ENCODE data around the gene ADAMTSL2.

ADAMTSL2 gene

DNA sequence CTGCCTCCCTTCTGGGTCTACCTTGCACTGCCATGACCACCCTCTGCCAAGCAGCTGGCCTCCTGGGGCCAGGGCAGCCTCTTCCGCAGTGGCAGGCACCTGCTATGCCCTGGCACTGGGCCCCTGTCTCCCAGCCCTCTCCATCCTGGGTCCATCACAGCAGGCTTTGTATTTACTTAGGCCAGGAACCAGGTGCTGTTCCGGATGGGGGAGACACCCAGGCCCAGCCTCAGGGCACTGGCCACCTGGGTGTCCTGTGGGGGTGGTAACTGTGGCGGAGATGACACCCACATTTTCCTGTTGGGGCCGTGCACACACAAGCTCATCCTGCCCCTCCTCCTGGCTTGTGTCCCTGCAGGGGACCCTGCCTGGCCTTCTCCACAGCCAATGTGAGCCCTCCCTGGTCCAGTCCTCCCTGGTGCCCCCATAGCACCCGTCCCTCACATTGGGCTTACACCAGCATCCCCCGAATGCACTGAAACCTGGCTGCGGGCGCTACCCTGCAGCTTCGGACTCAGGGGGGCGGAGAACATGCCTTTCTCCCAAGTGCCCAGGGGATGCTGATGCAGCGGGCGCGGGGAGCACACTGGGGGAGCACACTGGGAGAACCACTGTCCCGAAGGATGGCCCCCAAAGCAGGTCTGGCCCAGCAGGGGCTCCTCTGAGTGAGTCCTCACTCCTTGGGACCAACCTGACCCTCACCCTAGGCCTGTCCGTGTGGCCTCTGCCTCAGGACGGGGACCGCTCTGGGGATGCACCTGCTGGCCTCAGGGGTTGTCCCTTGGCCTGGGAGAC, 56.8 kb downstream of the ADAMTSL2 start:
- no peak for TF ChIP-seq TAF1 (IDR thresholded peaks at IDR 0.05; ENCODE audit: low read depth)
- no peak for TF ChIP-seq RAD21 (IDR thresholded peaks at IDR 0.05; ENCODE audit: low read depth)
- no peak for TF ChIP-seq TEAD4 (IDR thresholded peaks at IDR 0.05)
- TF ChIP-seq, protein P1, sequence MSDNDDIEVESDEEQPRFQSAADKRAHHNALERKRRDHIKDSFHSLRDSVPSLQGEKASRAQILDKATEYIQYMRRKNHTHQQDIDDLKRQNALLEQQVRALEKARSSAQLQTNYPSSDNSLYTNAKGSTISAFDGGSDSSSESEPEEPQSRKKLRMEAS (IDR thresholded peaks at IDR 0.05) = no peak
- TF ChIP-seq ZBTB7A (IDR thresholded peaks at IDR 0.05; ENCODE audit: low read depth) = no peak
- TF ChIP-seq TCF12 (IDR thresholded peaks at IDR 0.05; ENCODE audit: low read depth) = no peak

GRCh38 chr9:133591985-133592384, 57.5 kb downstream of the ADAMTSL2 start:
- no peak for TF ChIP-seq TAF1 (IDR thresholded peaks at IDR 0.05; ENCODE audit: low read depth)
- TF ChIP-seq RAD21 (IDR thresholded peaks at IDR 0.05; ENCODE audit: low read depth) = no peak
- TF ChIP-seq FOXM1 (IDR thresholded peaks at IDR 0.05; ENCODE audit: borderline replicate concordance, low read depth) = no peak
- no peak for TF ChIP-seq EP300 (IDR thresholded peaks at IDR 0.05; ENCODE audit: borderline replicate concordance)
- no peak for TF ChIP-seq CEBPB (IDR thresholded peaks at IDR 0.05)
- TF ChIP-seq NFIC (IDR thresholded peaks at IDR 0.05) = no peak
- TF ChIP-seq, protein P2, sequence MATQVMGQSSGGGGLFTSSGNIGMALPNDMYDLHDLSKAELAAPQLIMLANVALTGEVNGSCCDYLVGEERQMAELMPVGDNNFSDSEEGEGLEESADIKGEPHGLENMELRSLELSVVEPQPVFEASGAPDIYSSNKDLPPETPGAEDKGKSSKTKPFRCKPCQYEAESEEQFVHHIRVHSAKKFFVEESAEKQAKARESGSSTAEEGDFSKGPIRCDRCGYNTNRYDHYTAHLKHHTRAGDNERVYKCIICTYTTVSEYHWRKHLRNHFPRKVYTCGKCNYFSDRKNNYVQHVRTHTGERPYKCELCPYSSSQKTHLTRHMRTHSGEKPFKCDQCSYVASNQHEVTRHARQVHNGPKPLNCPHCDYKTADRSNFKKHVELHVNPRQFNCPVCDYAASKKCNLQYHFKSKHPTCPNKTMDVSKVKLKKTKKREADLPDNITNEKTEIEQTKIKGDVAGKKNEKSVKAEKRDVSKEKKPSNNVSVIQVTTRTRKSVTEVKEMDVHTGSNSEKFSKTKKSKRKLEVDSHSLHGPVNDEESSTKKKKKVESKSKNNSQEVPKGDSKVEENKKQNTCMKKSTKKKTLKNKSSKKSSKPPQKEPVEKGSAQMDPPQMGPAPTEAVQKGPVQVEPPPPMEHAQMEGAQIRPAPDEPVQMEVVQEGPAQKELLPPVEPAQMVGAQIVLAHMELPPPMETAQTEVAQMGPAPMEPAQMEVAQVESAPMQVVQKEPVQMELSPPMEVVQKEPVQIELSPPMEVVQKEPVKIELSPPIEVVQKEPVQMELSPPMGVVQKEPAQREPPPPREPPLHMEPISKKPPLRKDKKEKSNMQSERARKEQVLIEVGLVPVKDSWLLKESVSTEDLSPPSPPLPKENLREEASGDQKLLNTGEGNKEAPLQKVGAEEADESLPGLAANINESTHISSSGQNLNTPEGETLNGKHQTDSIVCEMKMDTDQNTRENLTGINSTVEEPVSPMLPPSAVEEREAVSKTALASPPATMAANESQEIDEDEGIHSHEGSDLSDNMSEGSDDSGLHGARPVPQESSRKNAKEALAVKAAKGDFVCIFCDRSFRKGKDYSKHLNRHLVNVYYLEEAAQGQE (IDR thresholded peaks at IDR 0.05; ENCODE audit: low read depth) = no peak
- no peak for TF ChIP-seq TEAD4 (IDR thresholded peaks at IDR 0.05)
- no peak for TF ChIP-seq YY1 (IDR thresholded peaks at IDR 0.05; ENCODE audit: low read depth)
- no peak for TF ChIP-seq ZBTB7A (IDR thresholded peaks at IDR 0.05; ENCODE audit: low read depth)
- TF ChIP-seq CREB1 (IDR thresholded peaks at IDR 0.05; ENCODE audit: low read depth) = no peak

DNA sequence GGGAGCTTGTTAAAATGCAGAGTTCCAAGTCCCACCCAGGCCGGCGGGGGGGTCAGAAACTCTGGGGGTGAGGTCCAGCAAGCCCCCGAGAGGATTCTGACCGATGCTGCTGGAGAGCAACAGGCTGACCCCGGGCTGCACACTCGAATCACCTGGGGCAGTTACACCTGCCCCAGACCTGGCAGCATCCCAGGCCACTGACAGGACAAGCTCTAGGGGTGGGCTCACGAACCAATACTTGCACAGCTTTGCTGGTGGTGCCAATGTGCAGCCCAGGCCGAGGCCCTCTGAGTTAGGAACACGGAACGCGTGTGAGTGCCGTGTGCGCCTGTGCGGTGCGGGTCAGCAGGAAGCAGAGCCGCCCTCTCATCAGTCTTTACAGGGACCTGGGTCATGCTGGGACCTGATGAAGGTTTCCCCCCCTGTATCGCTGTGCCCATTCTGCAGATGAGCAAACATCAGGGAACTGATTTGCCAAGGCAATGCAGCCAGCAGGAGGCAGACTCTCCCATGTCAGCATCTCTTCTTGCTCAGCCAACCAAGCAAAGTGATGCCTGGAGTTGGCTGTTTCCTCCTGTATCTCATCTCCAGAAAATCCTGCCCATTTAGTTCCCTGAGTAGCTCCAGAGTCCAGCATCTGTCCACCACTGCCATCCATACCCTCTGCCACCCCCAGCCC, 58.4 kb downstream of the ADAMTSL2 start:
- TF ChIP-seq RAD21 (IDR thresholded peaks at IDR 0.05; ENCODE audit: low read depth) = peak; percentile 10; the same call in 1 of the 2 replicates
- TF ChIP-seq USF1 (IDR thresholded peaks at IDR 0.05) = no peak
- TF ChIP-seq TAF1 (IDR thresholded peaks at IDR 0.05; ENCODE audit: low read depth) = no peak
- TF ChIP-seq NFIC (IDR thresholded peaks at IDR 0.05) = no peak

GRCh38 chr9:133593587-133594253, 59.2 kb downstream of the ADAMTSL2 start:
- TF ChIP-seq ZBTB7A (IDR thresholded peaks at IDR 0.05; ENCODE audit: low read depth) (no peak), TAF1 (IDR thresholded peaks at IDR 0.05; ENCODE audit: low read depth) (no peak), TCF12 (IDR thresholded peaks at IDR 0.05; ENCODE audit: low read depth) (no peak), EP300 (IDR thresholded peaks at IDR 0.05; ENCODE audit: borderline replicate concordance) (no peak), CREB1 (IDR thresholded peaks at IDR 0.05; ENCODE audit: low read depth) (no peak), TEAD4 (IDR thresholded peaks at IDR 0.05) (no peak), EGR1 (IDR thresholded peaks at IDR 0.05) (no peak), NFIC (IDR thresholded peaks at IDR 0.05) (no peak), FOXM1 (IDR thresholded peaks at IDR 0.05; ENCODE audit: borderline replicate concordance, low read depth) (no peak), USF1 (IDR thresholded peaks at IDR 0.05) (no peak), CEBPB (IDR thresholded peaks at IDR 0.05) (no peak), YY1 (IDR thresholded peaks at IDR 0.05; ENCODE audit: low read depth) (no peak), RAD21 (IDR thresholded peaks at IDR 0.05; ENCODE audit: low read depth) (no peak)
- TF ChIP-seq, protein P1 (IDR thresholded peaks at IDR 0.05) = no peak
- TF ChIP-seq, protein P2 (IDR thresholded peaks at IDR 0.05; ENCODE audit: low read depth) = no peak

- TF ChIP-seq RAD21 (IDR thresholded peaks at IDR 0.05; ENCODE audit: low read depth) = no peak
- TF ChIP-seq TCF12 (IDR thresholded peaks at IDR 0.05; ENCODE audit: low read depth) = no peak
- TF ChIP-seq YY1 (IDR thresholded peaks at IDR 0.05; ENCODE audit: low read depth) = no peak
- no peak for TF ChIP-seq NFIC (IDR thresholded peaks at IDR 0.05)
- no peak for TF ChIP-seq FOXM1 (IDR thresholded peaks at IDR 0.05; ENCODE audit: borderline replicate concordance, low read depth)
- no peak for TF ChIP-seq TAF1 (IDR thresholded peaks at IDR 0.05; ENCODE audit: low read depth)
- TF ChIP-seq USF1 (IDR thresholded peaks at IDR 0.05) = no peak
- no peak for TF ChIP-seq CREB1 (IDR thresholded peaks at IDR 0.05; ENCODE audit: low read depth)
- TF ChIP-seq, protein P2 (IDR thresholded peaks at IDR 0.05; ENCODE audit: low read depth) = no peak
Measured at GRCh38 chr9:133594310-133594709, 59.8 kb downstream of the ADAMTSL2 start.
